Keratinocyte (primary cell): ENCODE measurements around the gene DMD. TPM values are rescaled to one million over a fixed set of nuclear protein-coding genes. Genes with fewer than 3 reads are reported as not detected.

Experiments
- DNase-seq: peaks from one replicate; pipeline ENCODE4 v3.0.0-alpha.2; 2011; ENCODE audit warnings: low read depth, missing footprints, low spot score
- FAIRE-seq: peaks from 2 replicates; lab custom pipeline; 2011; peaks lifted over from hg19 to GRCh38; lab: Jason Lieb, UNC
- H2AFZ ChIP-seq: 2 replicates; pipeline ENCODE4 v1.6.0; 2012; ENCODE audit warnings: low read length, control low read depth, inconsistent platforms; ENCODE audit not compliant: control insufficient read depth
- H3K27ac ChIP-seq: 2 replicates; pipeline ENCODE4 v1.5.1; 2011; ENCODE audit warnings: low read length; ENCODE audit not compliant: control insufficient read depth, insufficient read depth
- H3K27me3 ChIP-seq: 3 replicates; pipeline ENCODE4 v1.6.0; 2011; ENCODE audit warnings: low read length; ENCODE audit not compliant: control insufficient read depth, insufficient read depth; ENCODE audit errors: extremely low read depth
- H3K36me3 ChIP-seq, 2 experiments: 2 replicates in 1 of 2; 3 replicates in 1 of 2; pipeline ENCODE4 v1.5.1; 2011; ENCODE audit warnings: low read length in 2 of 2, mild to moderate bottlenecking in 1 of 2; ENCODE audit not compliant: control insufficient read depth in 2 of 2, insufficient read depth in 2 of 2; ENCODE audit errors: extremely low read depth in 1 of 2
- H3K4me1 ChIP-seq: 3 replicates; pipeline ENCODE4 v1.5.1; 2011; ENCODE audit warnings: low read length; ENCODE audit not compliant: control insufficient read depth, insufficient read depth; ENCODE audit errors: extremely low read depth
- H3K4me2 ChIP-seq: 3 replicates; pipeline ENCODE4 v1.6.0; 2011; ENCODE audit warnings: low read depth, low read length; ENCODE audit not compliant: control insufficient read depth, insufficient read depth; ENCODE audit errors: extremely low read depth
- H3K4me3 ChIP-seq, 3 experiments: fragments of 200-600 bp in 1 of 3; sonication (generic) in 1 of 3; 2 replicates in 2 of 3; 3 replicates in 1 of 3; pipeline ENCODE4 v1.5.1; 2011 to 2016; ENCODE audit warnings: low read length in 3 of 3, mild to moderate bottlenecking in 3 of 3, control low read depth in 2 of 3, inconsistent platforms in 1 of 3, low read depth in 1 of 3, mixed read lengths in 1 of 3, mixed run types in 1 of 3, moderate library complexity in 1 of 3; ENCODE audit not compliant: control insufficient read depth in 2 of 3, insufficient read depth in 2 of 3; ENCODE audit errors: extremely low read depth in 1 of 3
- H3K79me2 ChIP-seq: 2 replicates; pipeline ENCODE4 v1.6.0; 2012; ENCODE audit warnings: low read length; ENCODE audit not compliant: control insufficient read depth, insufficient read depth
- H3K9ac ChIP-seq: 3 replicates; pipeline ENCODE4 v1.6.0; 2011; ENCODE audit warnings: low read length; ENCODE audit not compliant: control insufficient read depth, insufficient read depth; ENCODE audit errors: extremely low read depth
- H3K9me1 ChIP-seq: 3 replicates; pipeline ENCODE4 v1.6.0; 2011; ENCODE audit warnings: low read length; ENCODE audit not compliant: control insufficient read depth, insufficient read depth; ENCODE audit errors: extremely low read depth
- H3K9me3 ChIP-seq: 2 replicates; pipeline ENCODE4 v1.5.1; 2012; ENCODE audit warnings: low read depth, low read length; ENCODE audit not compliant: control insufficient read depth
- H4K20me1 ChIP-seq: 3 replicates; pipeline ENCODE4 v1.6.0; 2011; ENCODE audit warnings: low read length; ENCODE audit not compliant: control insufficient read depth, insufficient read depth; ENCODE audit errors: extremely low read depth
- CTCF ChIP-seq, 3 experiments: IDR thresholded peaks in 1 of 3; conservative IDR thresholded peaks in 1 of 3; optimal IDR thresholded peaks in 1 of 3; 2 replicates in 2 of 3; 3 replicates in 1 of 3; pipeline versions ENCODE3 to v1.5.1; 2011; ENCODE audit warnings: low read length in 3 of 3, mild to moderate bottlenecking in 3 of 3, moderate library complexity in 2 of 3, control low read depth in 1 of 3, inconsistent platforms in 1 of 3; ENCODE audit not compliant: insufficient read depth in 2 of 3; ENCODE audit errors: extremely low read depth in 1 of 3
- EZH2 ChIP-seq: IDR thresholded peaks from one replicate; pipeline ENCODE4 v1.6.1; 2012; ENCODE audit warnings: inconsistent platforms, mild to moderate bottlenecking, low read length, moderate library complexity
- dilution Hi-C: fragments of 300-500 bp; cut with MboI; formaldehyde crosslinking; loops from one replicate; pipeline ENCODE4 v1.7.0; 2020; ENCODE audit warnings: low sequenced_read_pairs; ENCODE audit not compliant: extremely low pct_ligation_motif_present
- polyA plus RNA-seq, 5 experiments: library from polyadenylated mRNA; depleted of rRNA in 3 of 5; stranded (reverse) in 3 of 5; stranded (forward) in 1 of 5; unstranded in 1 of 5; fragments of >200 nt; gene quantifications; 1 replicate in 1 of 5; 2 replicates in 3 of 5; 3 replicates in 1 of 5; pipeline versions ENCODE4 v1.2.1 to v1.2.3, GENCODE V29; 2011 to 2012; ENCODE audit warnings: missing spikeins in 2 of 5, low read depth in 1 of 5, low replicate concordance in 1 of 5

The DMD gene
- polyA plus RNA-seq, 1 donor (not counting 4 experiments of a cell fraction or from before 2014, with no cell fraction given), result 8.9 TPM

- no peaks in the 10 kb centered on the region for H3K9me1 ChIP-seq
- TF ChIP-seq CTCF (optimal IDR thresholded peaks at IDR 0.05 in 1 of 3, IDR thresholded peaks at IDR 0.05 in 1 of 3, conservative IDR thresholded peaks at IDR 0.05 in 1 of 3; ENCODE audit: extremely low read depth in 1 of 3, insufficient read depth in 2 of 3, low read length in 3 of 3), result no peak
- no peak for TF ChIP-seq EZH2
- no peak for DNase-seq
- no peaks in the 10 kb centered on the region for H3K9me3 ChIP-seq
- H3K9ac ChIP-seq, result no peak overlapping the region
- no peak for FAIRE-seq
- no peaks in the 10 kb centered on the region for H4K20me1 ChIP-seq
- H3K4me2 ChIP-seq, result no peak overlapping the region
- dilution Hi-C loops, result no loop called here
- H3K27me3 ChIP-seq, result no peaks in the 10 kb centered on the region
- no peaks in the 10 kb centered on the region for H3K36me3 ChIP-seq
- H3K4me3 ChIP-seq, result no peak overlapping the region
- no peak overlapping the region for H3K27ac ChIP-seq
- H2AFZ ChIP-seq, result no peak overlapping the region
- H3K4me1 ChIP-seq, result no peaks in the 10 kb centered on the region
- no peaks in the 10 kb centered on the region for H3K79me2 ChIP-seq
These were observed 2044.5 kb downstream of the DMD start for GRCh38 chrX:31166832-31167231.

DNA sequence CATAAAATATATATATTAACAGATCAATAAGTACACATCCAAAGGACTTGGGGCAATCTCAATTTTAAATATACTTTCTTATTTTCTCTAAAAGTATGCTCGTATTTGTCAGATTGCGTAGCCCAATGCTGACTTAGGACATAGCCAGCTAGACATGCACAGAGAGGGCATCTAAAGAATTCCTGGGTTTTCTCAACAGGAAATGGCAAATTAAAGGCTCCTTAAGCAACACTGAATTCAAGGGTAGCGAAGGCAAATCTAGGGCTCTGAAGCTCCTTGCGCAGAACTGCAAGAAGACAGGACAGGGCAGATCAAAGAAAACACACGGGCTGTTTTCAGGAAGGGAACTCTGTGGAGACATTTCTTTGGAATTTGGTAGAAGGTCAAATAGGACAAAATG, 2044.9 kb downstream of the DMD start:
- H3K27me3 ChIP-seq, result no peaks in the 10 kb centered on the region
- H3K9me3 ChIP-seq, result no peaks in the 10 kb centered on the region
- H3K9me1 ChIP-seq, result no peaks in the 10 kb centered on the region
- no peak overlapping the region for H3K9ac ChIP-seq
- TF ChIP-seq CTCF (optimal IDR thresholded peaks at IDR 0.05 in 1 of 3, IDR thresholded peaks at IDR 0.05 in 1 of 3, conservative IDR thresholded peaks at IDR 0.05 in 1 of 3; ENCODE audit: extremely low read depth in 1 of 3, insufficient read depth in 2 of 3, low read length in 3 of 3), result no peak
- no peak for TF ChIP-seq EZH2
- no peak overlapping the region for H3K4me3 ChIP-seq
- no peak for FAIRE-seq
- no peaks in the 10 kb centered on the region for H3K79me2 ChIP-seq
- H3K27ac ChIP-seq, result no peak overlapping the region
- H3K36me3 ChIP-seq, result no peaks in the 10 kb centered on the region
- no peaks in the 10 kb centered on the region for H3K4me1 ChIP-seq
- dilution Hi-C loops, result no loop called here
- H4K20me1 ChIP-seq, result no peaks in the 10 kb centered on the region
- no peak overlapping the region for H3K4me2 ChIP-seq
- no peak overlapping the region for H2AFZ ChIP-seq
- DNase-seq, result no peak
